HUDEP-2 (cell line): ENCODE measurements around the gene HPS5.

Source experiments
- DNase-seq, 76 experiments: peaks; one replicate each; lab custom pipeline; 2025; ENCODE audit not compliant: unreplicated experiment in 76 of 76; lab: John Stamatoyannopoulos, UW

The HPS5 gene

DNA sequence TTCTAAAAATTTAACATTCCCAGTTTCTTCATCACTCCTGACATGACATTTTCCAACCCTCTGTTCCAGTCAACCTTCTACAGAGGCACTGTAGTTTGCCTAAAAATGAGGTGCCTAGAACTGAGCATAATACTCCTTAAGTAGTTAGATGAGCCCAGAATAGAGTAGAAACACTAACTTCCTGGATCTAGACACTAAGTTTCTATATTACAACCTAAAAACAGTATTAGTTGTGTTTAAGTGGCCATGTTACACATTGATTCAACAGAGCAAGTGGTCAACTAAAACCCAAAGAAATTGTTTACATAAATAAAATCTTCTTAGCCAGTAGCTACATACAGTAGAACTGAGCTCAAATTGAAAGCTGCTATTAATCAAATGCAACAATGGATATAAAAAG lies 1.3 kb downstream of the HPS5 start:
- DNase-seq: no peak

DNA sequence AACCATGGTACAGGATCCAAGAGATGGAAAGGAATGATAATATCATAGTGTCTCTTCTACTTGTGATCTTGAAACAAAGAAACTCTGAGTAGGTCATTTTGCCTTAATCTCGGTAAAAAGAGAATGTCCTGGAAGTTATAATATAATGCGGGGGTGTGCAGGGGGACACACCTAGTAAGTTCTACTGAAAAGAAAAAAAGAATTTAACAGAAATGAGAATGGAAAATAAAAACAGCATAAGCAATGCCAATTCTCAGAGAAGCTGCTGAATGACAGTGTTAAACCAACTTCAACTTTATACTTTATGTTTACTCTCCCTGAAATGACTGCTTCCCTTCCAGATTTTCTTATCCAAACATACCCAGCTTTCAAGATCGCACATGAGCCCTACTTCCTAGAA lies 2.0 kb downstream of the HPS5 start:
- no peak for DNase-seq

DNA sequence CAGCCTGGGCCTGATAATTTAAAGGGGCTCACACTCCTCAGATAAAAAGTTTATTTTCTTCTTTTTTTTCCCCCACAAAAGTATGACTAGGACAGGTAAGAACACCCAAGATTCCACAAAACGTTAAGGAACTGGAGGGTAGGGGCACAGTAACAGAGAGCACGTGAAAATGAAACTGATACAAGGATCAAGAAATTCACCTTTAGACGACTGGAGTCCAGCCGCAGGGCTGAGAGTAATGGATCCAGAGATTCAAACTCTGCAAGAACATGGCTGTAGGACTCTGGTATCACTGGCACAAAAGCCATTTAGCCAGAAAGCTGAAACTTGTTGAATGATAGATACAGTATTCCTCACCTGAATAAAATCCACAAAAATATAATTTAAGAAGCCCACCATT lies 4.4 kb downstream of the HPS5 start:
- no peak for DNase-seq

DNA sequence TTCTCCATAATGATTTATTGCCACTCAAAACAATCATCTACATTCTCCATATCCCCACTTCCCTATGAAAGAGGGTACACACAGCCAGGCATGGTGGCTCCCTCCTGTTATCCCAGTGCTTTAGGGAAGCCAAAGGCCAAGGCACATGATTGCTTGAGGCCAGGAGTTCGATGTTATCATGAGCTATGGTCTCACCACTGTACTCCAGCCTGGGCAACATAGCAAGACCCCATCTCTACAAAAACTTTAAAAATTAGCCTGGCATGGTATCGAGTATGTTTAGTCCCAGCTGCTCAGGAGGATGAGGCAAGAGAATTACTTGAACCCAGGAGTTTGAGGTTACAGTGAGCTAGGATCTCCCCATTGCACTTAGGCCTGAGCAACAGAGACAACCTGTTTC lies 6.0 kb downstream of the HPS5 start:
- DNase-seq: no peak

DNA sequence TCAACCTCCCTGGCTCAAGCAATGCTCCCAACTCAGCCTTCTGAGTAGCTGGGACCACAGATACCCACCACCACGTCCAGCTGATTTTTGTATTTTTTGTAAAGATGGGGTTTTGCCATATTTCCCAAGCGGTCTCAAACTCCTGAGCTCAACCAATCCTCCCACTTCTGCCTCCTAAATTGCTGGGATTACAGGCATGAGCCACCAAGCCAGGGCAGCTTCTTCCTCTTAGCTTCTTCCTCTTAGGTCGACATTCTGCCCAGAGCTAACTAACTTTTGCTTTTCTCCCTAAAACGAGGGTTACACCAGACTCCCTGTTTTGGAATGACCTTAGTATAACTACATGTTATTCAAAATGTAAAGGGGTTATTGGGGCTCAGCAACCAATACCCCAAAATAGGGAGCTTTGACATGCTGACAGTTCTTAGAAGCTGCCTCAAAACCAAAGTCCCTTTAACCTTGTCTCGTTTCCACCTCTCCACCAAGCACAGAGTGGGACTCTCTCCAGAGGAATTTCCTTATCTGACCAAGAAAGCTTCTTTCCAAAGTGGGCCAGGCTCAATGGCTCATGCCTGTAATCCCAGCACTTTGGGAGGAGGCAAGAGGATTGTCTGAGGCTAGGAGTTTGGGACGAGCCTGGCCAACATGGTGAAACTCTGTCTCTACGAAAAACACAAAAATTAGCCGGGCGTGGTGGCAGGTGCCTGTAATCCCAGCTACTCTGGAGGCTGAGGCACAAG lies 7.0 kb downstream of the HPS5 start:
- no peak for DNase-seq

DNA sequence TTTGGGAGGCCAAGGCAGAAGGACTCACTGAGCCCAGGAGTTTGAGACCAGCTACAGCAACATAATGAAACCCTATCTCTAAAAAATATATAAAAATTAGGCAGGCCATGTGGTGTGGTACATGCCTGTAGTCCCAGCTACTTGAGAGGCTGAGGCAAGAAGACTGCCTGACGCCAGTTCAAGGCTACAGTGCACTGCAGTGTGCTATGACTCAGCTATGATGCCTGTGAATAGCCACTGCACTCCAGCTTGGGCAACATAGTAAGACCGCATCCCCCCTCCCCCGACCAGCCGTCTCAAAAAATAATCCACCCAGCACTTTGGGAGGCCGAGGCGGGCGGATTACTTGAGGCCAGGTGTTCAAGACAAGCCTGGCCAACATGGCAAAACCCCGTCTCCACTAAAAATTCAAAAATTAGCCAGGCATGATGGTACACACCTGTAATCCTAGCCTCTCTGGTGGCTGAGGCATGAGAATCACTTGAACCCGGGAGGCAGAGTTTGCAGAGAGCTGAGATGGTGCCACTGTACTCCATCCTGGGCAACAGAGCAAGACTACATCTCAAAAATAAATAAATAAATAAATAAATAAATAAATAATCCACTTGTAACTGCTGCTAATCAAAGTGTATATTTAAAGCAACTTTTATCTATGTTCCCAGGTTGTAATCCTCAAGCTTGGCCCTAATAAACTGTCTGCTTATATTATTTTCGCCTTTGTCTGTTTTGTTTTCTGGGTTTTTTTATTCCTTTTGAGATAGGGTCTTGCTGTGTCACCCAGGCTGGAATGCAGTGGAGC lies 7.8 kb downstream of the HPS5 start:
- no peak for DNase-seq

DNA sequence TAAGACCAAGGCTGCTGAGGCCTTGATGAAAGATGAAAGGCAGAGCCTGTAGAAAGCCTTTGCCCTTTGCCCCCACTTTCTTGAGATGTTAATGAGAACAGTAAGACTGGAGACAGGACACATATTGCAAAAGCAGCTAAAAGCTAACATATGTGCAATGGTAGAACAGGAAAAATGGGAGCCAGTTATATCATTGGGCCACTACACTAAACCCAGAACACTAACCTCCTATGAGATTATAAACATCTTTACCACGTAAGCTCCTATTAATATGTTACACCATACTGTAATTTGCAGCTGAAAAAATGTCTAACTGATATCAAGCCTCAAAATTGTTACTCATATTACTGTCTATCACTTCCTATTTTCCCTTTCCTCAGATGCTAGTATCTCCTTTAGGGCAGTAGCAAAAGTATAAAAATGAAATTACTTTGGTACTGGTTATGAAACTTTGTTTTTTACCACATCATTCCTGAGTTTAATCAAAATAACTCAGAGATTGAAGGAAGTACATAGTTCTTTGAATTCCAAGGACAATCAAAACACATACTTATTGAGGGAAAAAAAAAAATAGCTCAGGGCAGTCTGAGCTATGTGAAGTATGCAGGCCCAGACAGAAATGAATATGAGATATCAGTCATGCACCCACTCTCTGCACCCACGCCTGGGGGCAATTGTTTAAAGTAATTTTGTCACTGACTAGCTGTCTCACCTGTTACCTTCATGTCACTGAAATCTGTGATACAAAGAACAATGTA lies 9.1 kb downstream of the HPS5 start:
- no peak for DNase-seq

DNA sequence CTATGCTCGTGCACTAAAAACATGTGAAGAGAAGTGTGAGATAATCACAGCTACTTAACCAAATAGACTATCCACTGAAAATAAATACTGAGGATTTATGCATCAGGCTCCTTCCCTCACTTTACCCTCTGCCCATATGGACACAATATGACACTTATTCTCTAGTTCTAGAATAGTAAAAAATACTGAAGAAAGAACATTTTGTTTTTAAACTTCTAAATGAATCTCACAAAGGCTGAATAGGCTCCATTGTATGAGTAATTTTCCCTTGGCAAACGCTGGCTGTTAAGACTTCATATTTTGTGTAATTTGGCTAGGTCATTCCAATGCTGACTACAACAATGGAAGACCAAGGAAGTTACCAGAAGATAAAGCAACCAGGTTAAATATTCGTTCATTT lies 9.9 kb downstream of the HPS5 start:
- DNase-seq: no peak

DNA sequence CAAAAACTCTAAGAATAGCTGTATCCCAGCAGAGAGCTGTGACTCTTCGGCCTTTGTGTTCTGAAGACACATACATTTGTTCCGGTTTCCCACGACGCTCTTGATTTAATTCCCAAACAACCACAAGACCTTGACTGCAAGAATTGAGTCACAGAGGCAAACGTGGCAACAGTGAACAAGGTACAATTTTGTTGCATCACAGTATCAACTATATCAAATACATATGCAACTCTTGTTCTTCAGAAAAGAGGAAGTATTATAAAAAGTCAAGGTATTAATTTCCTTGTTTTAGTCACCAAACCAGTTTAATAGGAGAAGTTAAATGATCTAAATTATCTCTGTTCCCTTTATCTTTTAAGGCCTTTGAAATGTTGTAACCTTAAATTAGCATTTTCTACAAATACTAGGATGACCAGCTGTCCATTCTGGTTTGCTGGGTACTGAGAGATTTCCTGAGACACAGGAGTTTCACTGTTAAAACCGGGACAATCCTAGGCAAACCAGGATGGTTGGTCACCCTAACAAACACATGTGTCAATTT lies 11.1 kb downstream of the HPS5 start:
- DNase-seq: no peak

DNA sequence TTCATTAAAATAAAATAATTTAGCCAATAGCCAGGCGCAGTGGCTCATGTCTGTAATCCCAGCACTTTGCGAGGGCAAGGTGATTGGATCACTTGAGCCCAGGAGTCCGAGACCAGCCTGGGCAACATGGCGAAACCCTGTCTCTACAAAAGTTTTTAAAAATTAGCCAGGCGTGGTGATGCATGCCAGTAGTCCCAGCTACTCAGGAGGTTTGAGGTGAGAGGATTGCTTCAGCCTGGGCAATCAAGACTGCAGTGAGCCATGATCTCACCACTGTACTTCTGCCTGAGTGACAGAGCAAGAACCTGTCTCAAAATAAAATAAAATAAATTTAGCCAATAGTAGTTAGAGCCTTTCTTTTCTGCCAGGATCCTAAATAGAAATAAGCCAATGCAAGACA lies 12.2 kb downstream of the HPS5 start:
- DNase-seq: no peak

DNA sequence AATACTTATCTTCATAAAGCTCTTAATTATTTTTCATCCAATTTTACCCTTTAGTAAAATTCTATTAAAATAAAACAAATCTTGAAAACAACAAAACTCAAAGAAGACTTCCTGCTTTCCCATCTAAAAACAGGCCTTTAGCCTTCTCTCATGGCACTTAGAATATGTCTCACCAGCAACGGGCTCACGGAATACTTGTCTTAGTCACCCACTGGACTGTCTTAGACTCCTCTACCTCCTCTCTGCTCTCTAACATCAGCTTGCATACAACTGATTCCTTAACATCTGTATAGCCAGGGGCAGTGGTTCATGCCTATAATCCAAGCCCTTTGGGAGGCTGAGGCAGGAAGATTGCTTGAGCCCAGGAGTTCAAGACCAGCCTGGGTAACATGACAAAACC lies 13.7 kb downstream of the HPS5 start:
- DNase-seq: no peak

DNA sequence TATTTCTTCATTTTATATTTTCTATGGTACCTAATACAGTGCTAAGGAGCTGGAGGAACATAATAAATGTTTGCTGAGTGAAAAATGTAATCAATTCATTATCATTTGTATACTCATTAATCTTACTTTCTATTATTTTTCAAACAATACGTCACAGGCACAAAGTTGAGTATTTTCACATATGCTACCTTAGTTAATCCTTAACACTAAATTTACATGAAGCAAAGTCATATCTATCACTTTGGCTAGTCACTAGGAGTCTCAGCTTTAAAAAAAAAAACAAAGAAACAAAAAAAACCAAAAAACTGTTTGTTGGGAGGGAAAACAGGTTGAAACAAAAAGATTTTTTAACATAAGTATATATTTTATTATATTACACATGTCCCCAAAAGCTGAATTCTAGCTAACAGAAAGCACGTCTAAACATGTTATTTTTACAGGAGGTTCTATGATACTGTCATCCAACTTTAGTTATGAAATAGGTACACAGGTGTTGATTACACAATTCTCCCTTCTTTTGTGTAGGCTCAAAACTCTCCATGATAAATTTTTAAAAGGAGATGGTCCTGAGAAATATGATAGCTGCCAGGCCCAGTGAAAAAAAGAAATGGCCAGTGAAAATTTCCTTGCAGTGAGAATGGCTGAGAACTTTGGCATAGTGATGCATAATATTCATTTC lies 14.3 kb downstream of the HPS5 start:
- no peak for DNase-seq

DNA sequence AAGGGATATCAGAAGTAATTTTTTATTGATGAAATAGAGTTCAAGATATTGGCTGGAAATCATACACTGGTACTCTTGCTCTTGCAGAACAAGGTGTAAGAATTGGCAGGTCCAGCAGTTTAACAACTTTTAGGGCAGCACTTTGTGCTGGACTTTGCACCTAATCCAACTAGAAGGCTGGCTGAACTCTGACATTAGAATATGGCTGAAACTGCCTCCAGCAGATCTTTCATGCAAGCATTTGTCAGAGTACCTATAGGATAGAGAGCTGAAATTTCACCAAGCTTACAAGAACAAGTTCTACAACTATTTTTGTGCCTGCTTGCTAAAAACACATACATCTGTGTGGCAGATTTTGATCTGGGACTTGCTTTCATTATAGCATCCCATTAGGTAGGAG lies 17.2 kb downstream of the HPS5 start:
- DNase-seq: no peak

DNA sequence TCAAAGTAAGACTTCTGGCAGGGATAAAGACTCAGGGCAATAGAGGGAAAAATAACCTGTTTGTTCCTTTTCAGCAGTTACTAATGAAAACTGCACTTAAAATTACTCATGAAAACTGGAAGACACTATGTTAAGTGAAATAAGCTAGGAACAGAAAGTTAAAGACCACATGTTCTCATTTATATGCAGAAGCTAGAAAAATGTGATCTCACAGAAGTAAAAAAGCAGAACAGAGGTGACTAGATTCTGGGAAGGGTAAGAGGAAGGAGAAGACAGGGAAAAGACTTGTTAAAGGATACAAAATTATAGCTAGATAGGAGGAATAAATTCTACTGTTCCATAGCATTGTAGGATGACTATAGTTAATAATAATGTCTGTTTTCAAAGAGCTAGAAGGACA lies 22.2 kb downstream of the HPS5 start:
- no peak for DNase-seq

DNA sequence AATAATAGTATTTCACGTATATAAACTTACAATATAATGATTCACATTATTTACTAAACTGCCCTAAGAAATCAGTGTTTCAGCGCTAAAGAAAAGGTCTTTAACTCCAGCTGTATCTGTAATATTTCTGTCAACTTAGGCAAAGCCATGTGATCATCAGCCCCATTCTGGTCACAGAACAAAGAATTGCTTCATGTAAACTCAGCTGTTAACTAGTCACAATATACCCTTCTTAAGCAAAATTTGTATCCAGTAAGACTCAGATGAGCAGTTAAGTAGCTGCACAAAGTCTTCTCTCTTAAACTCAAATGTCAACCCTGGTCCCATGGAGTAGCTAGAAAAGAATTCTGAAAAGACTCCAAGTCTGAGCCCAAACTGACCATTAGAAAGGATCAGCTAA lies 26.6 kb downstream of the HPS5 start:
- no peak for DNase-seq

DNA sequence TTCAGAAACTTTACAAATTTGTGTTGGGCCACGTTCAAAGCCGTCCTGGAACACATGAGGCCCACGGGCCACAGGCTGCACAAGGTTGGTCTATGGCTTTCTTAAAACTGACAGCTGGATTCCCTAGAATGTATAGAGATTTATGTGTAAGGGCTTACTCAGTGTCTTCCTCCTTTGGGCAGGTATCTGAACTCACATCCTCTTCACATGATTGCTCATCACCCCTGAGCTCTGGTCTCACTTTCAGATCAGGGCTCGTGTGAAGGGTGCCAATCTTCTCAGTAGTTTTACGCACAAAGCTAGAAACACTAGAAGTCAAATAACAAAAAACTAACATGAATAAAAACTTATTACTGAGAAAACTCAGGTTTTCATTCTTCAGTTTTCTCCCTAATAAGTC lies 27.1 kb downstream of the HPS5 start:
- DNase-seq: no peak

DNA sequence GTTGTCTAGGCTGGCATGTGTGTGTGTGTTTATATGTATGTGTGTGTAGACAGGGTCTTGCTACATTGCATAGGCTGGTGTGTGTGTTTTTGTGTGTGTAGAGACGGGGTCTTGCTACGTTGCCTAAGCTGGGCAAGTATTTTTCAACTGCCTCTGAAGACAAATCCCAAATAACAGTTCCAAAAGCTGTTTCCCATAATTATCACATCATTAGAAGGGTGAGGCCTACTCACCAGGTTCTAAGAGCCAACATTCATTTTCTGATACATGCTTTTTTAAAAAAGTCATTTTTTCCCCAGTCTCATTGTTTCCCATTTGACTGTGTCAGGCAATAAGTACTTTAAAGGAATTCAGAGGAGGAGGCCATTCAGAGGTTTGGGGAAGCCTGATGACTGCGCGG lies 33.0 kb downstream of the HPS5 start:
- DNase-seq: no peak

DNA sequence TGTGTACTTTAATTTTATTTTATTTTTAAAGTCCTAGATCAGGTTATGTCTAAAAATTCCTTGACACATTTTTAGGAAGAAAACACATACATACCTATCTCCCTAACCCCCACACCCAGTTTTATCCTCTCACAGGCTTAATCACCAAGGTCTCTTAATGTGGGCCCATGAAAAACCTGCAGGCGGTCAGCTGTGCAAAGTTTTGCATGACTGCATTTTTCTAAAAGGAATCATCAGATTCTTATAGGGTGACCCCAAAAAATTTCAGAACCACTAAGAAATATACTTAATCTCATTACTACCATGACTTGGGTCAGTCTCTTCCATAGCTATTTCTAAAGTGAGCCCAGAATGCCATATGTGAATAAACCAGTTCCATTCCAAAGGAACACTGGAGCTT lies 36.1 kb downstream of the HPS5 start:
- DNase-seq: no peak

DNA sequence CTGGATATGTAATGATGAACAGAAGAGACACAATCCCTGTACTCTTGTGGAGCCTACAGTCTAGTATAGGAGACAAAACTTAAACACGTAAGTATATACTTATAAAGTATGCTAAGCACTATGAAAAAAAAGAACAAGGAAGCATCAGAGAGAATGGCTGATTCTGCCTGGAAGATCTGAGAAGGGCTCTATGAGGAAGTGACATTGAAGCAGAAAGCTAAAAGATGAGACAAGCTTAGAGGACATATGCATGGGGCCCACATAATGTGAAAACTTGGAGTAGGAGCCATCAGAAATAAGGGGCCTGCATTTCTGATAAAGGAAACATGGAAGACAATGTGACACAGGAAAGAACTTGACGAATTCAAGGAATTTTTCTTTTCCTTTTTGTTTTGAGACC lies 39.3 kb downstream of the HPS5 start:
- DNase-seq: no peak

DNA sequence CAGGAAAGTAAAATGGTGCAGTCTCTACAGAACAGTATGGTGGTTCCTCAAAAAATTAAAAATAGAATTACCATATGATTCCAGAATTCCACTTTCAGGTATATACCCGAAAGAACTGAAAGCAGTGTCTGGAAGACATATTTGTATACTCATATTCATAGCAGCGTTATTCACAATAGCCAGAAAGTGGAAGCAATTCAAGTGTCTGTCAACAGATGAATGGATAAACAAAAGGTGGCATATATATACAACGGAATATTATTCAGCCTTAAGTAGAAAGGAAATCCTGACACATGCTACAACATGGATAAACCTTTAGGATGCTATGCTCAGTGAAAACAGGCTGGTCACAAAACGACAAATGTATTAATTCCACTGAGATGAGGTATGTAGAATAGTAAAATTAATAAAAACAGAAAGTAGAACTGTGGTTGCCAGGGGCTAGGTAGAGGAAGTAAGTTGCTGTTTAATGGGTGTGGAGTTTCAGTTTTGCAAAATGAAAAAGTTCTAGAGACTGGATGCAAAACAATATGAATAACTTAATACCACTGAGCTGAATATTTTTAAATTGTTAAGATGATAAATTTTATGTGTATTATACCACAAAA lies 41.4 kb downstream of the HPS5 start:
- DNase-seq: no peak
